Epithelial cell of proximal tubule (primary cell): ENCODE data around the gene RSPO3. TPM values are rescaled to one million over a fixed set of nuclear protein-coding genes. Genes with fewer than 3 reads are reported as not detected.
"Not testable (repeated sequence)": the region's sequence is repeated elsewhere in the genome, so short reads cannot be mapped to it uniquely, and the experiment has no call there.

Experiments used
- DNase-seq: peaks from one replicate; pipeline ENCODE4 v3.0.0-alpha.2; 2011; ENCODE audit warnings: low read depth
- H3K4me3 ChIP-seq: 2 replicates; pipeline ENCODE4 v1.5.1; 2011; ENCODE audit warnings: low read depth, mild to moderate bottlenecking, low read length
- total RNA-seq: library from RNA; depleted of rRNA; stranded (reverse); fragments of >200 nt; gene quantifications from 2 replicates; pipeline ENCODE4 v1.2.3, GENCODE V29; 2015
- TF ChIP-seq, protein P1 (sequence below): conservative IDR thresholded peaks from 2 replicates; pipeline ENCODE4 v1.5.1; 2012; ENCODE audit warnings: low read depth, mild to moderate bottlenecking, low read length

The RSPO3 gene
- total RNA-seq, 1 donor from 2014 or later: 0.35 TPM

DNA sequence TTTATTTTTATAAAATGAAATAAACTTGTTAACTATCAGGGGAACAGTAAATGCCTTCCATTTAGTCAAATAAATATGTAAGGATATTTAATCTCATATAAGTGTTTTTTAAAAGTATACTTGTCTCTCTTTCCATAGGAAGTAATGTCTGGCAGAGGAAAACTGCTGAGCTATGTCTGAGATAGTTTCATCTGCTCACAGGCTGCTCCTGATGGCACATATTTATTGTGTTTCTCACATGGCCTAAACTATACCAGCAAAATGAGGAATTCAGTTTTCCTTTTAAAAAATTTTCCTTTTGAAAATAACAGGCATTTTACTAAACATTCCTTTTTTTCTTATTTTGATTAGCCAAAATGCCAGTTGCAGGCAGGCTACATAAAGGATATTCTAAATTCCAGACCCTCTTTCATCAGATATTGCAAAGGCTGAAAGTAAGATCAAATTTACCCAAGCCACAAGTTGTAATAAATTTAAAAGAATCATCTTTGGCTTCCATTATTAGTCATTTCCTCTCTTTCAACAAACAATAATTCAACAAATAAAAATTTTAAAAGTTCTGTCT, 88.1 kb downstream of the RSPO3 start:
- TF ChIP-seq, protein P1, sequence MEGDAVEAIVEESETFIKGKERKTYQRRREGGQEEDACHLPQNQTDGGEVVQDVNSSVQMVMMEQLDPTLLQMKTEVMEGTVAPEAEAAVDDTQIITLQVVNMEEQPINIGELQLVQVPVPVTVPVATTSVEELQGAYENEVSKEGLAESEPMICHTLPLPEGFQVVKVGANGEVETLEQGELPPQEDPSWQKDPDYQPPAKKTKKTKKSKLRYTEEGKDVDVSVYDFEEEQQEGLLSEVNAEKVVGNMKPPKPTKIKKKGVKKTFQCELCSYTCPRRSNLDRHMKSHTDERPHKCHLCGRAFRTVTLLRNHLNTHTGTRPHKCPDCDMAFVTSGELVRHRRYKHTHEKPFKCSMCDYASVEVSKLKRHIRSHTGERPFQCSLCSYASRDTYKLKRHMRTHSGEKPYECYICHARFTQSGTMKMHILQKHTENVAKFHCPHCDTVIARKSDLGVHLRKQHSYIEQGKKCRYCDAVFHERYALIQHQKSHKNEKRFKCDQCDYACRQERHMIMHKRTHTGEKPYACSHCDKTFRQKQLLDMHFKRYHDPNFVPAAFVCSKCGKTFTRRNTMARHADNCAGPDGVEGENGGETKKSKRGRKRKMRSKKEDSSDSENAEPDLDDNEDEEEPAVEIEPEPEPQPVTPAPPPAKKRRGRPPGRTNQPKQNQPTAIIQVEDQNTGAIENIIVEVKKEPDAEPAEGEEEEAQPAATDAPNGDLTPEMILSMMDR: no peak
- no peak overlapping the region for H3K4me3 ChIP-seq
- DNase-seq: no peak

DNA sequence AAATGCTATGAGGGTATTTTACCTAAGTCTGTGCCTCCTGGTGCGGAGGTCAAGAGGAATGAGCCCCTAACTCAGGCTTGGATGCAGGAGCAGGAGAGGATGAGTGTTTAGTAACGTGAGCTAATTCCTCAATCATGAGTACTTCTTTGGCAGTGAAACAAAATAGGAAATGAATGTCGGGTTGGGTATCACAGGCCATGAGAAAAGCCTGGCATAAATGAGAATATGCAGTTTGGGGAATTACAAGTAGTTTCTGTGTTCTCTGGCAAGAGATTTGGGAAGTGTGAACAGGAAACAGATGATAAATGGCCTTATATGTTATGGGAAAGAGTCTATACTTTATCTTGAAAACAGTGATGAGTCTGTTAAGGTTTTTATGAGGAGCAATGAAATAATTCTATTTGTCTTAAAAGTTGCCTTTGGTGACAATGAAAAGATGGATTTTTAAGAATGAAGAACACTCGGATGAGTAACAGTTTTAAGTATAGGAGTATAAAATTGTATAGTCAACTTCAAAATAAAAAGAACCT, 89.2 kb downstream of the RSPO3 start:
- TF ChIP-seq, protein P1: no peak
- no peak for DNase-seq
- no peak overlapping the region for H3K4me3 ChIP-seq

DNA sequence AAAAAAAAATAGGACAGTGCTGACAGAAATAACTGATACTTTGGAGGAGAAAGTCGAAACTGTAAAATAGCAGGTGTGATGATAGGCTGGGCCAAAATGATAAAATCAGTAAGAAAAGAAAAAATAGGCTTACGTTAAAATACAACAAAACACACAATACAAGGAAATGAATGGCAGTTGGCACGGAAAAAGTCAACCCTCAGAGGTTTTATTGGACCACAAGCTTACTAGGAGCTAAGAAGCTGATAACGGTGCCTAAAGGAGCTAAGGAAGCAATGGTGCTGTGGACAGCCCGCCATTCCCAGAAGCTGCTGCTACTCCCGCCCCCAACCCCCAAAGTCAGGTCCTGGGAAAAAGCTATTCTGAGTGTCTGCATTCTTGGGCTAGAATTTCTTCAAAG, 92.3 kb downstream of the RSPO3 start:
- DNase-seq: no peak
- TF ChIP-seq, protein P1: no peak
- H3K4me3 ChIP-seq: no peak overlapping the region

DNA sequence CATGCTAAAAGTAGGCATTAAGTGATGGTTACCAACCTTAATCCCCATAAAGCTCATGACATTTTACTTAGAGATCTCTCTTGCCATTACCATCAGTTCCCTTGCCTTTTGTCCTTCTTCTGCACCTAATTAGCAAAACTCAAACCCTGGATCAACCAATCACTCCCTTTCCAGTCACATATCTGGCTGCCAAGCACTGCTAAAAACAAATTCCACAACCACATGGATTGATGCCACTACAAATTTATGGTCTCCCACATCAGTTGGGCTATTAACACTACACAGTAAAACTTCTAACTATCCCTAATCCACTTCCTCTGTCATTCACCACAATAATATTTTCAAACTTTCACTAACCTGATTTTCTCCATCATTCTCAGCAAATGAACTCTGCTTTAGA, 93.9 kb downstream of the RSPO3 start:
- TF ChIP-seq, protein P1: no peak
- DNase-seq: no peak
- H3K4me3 ChIP-seq: no peak overlapping the region

DNA sequence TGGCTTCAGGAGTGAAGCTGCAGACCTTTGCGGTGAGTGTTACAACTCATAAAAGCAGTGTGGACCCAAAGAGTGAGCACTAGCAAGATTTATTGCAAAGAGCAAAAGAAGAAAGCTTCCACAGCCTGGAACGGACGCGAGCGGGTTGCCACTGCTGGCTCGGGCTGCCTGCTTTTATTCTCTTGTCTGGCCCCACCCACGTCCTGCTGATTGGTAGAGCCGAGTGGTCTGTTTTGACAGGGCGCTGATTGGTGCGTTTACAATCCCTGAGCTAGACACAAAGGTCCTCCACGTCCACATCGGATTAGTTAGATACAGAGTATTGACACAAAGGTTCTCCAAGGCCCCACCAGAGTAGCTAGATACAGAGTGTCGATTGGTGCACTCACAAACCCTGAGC, 95.6 kb downstream of the RSPO3 start:
- not testable (repeated sequence) for DNase-seq, H3K4me3 ChIP-seq

DNA sequence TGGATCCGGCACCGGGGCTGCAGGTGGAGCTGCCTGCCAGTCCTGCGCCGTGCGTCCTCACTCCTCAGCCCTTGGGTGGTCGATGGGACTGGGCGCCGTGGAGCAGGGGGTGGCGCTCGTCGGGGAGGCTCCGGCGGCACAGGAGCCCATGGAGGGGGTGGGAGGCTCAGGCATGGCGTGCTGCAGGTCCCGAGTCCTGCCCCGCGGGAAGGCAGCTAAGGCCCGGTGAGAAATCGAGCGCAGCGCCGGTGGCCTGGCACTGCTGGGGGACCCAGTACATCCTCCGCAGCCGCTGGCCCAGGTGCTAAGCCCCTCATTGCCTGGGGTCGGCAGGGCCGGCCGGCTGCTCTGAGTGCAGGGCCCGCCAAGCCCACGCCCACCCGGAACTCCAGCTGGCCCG, 96.1 kb downstream of the RSPO3 start:
- not testable (repeated sequence) for H3K4me3 ChIP-seq, DNase-seq

DNA sequence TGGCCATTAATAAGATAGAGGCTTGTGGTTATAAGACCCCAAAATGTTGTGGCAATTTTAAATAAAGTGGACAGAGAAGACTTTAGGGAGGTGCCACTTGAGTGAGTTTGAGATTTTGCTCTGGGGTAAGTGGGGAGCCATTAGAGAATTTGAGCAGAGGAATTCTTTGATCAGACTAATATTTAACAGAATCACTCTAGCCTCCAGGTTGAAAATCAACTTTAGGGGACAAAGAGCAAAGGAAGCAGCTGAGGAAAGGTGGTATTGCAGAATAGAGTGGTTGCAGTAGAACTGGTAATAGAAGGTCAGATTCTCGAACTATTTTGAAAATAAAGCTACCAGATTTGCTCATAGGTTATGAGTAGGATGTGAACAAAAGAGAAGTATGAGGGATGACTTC, 97.5 kb downstream of the RSPO3 start:
- no peak overlapping the region for H3K4me3 ChIP-seq

More for the DNA sequence above, 97.5 kb downstream of the RSPO3 start:
- TF ChIP-seq, protein P1: no peak
- no peak for DNase-seq
